Measurements from ENCODE around the gene PDCD4.
"Not testable (repeated sequence)": the region's sequence is repeated elsewhere in the genome, so short reads cannot be mapped to it uniquely, and the experiment has no call there.

Gene PDCD4

GRCh38 chr10:110912374-110912773 lies 40.6 kb downstream of the PDCD4 start:
- CTCF ChIA-PET = interaction anchor here (0.7 to 4.0 kb wide), 6 partner anchors 9 to 166 kb away, joined by 3 to 23 read pairs (median 4); no protein-coding TSS in a partner anchor

DNA sequence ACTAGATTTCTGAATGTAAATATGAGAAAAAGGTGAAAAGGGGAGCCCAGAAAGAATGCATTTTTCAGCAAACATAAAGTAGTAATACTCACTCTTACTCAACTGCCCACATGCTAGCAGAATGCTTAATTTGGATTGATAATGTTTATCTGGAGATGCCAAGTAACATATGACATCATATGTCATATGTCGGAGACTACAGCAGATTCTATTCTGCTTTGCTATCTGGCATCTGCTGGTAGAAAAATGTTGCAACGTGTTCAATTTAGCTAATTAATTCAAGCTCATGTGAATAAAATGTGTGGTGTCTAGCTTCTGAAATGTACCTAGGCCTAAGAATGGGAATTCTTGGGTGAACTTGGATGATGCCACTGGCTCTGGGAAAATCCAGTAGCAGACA lies 42.7 kb downstream of the PDCD4 start:
- CTCF ChIA-PET = interaction anchor here (0.7 to 4.0 kb wide), 6 partner anchors 11 to 93 kb away, joined by 3 to 23 read pairs (median 4); no protein-coding TSS in a partner anchor
- TF ChIP-seq, protein P1, sequence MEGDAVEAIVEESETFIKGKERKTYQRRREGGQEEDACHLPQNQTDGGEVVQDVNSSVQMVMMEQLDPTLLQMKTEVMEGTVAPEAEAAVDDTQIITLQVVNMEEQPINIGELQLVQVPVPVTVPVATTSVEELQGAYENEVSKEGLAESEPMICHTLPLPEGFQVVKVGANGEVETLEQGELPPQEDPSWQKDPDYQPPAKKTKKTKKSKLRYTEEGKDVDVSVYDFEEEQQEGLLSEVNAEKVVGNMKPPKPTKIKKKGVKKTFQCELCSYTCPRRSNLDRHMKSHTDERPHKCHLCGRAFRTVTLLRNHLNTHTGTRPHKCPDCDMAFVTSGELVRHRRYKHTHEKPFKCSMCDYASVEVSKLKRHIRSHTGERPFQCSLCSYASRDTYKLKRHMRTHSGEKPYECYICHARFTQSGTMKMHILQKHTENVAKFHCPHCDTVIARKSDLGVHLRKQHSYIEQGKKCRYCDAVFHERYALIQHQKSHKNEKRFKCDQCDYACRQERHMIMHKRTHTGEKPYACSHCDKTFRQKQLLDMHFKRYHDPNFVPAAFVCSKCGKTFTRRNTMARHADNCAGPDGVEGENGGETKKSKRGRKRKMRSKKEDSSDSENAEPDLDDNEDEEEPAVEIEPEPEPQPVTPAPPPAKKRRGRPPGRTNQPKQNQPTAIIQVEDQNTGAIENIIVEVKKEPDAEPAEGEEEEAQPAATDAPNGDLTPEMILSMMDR (IDR thresholded peaks at IDR 0.05; ENCODE audit: control extremely low read depth, extremely low read depth, low read depth, missing control alignments) = no peak

More at GRCh38 chr10:110912374-110912773, 40.6 kb downstream of the PDCD4 start:
- TF ChIP-seq, protein P1 (IDR thresholded peaks at IDR 0.05; ENCODE audit: control extremely low read depth, extremely low read depth, low read depth, missing control alignments) = no peak
- POLR2A ChIA-PET = no interaction called here
- no peak for DNase-seq (ENCODE audit: extremely low spot score)

DNA sequence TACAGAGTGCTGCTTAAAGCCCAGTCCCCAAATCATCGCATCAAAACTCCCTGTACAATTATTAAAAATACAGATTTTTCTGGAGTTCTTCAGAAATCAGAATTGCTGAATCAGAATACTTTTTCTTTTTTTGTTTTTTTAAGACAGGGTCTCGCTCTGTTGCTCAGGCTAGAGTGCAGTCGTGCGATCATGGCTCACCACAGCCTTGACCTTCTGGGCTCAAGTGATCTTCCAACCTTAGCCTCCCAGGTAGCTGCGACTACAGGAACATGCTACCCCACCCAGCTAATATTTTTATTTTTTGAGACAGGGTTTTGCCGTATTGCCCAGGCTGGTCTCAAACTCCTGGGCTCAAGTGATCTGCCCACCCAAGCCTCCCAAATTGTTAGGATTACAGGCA lies 43.3 kb downstream of the PDCD4 start:
- DNase-seq (ENCODE audit: extremely low spot score) = no peak
- TF ChIP-seq, protein P1 (IDR thresholded peaks at IDR 0.05; ENCODE audit: control extremely low read depth, extremely low read depth, low read depth, missing control alignments) = no peak
- ChIA-PET POLR2A (no interaction called here), CTCF (interaction anchor here (1.0 to 4.0 kb wide), 4 partner anchors 12 to 93 kb away, joined by 3 to 23 read pairs (median 4); no protein-coding TSS in a partner anchor)

More for the DNA sequence above, 42.7 kb downstream of the PDCD4 start:
- DNase-seq (ENCODE audit: extremely low spot score) = no peak
- POLR2A ChIA-PET = no interaction called here

- CTCF ChIA-PET = interaction anchor here (1.5 to 4.0 kb wide), 2 partner anchors 13 to 22 kb away, joined by 4 to 23 read pairs; no protein-coding TSS in a partner anchor
- POLR2A ChIA-PET; DNase-seq (ENCODE audit: extremely low spot score): not testable (repeated sequence)
These were observed 43.9 kb downstream of the PDCD4 start for GRCh38 chr10:110915600-110915999.

GRCh38 chr10:110916554-110917346 lies 45.0 kb downstream of the PDCD4 start:
- DNase-seq (ENCODE audit: extremely low spot score) = no peak
- TF ChIP-seq, protein P1 (IDR thresholded peaks at IDR 0.05; ENCODE audit: control extremely low read depth, extremely low read depth, low read depth, missing control alignments) = no peak
- POLR2A ChIA-PET = no interaction called here
- CTCF ChIA-PET = interaction anchor here (1.0 to 1.8 kb wide), 5 partner anchors 11 to 100 kb away, joined by 3 to 6 read pairs (median 4); no protein-coding TSS in a partner anchor

DNA sequence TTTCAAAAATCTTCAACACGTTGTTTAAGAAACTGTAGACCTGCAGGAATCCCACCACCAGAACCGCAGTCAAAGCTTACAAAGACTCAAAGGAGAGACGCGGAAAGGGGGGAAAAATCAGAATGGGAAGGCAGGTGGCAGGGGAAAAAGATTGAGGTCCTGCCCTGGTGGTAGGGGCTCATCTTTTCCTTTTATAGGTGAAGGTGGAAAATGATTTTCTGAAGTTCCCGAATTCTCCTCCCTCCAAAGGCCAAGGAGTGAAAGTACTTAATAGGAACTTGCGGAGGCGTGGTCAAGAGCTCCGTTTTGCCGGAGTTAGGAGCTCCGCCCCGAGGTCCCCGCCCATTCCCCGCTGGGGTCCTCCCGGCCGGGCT lies 46.5 kb downstream of the PDCD4 start:
- POLR2A ChIA-PET = interaction anchor here (0.6 to 2.3 kb wide), 9 partner anchors 11 to 710 kb away, joined by 3 to 10 read pairs (median 6); no protein-coding TSS in a partner anchor
- DNase-seq (ENCODE audit: extremely low spot score) = no peak
- TF ChIP-seq, protein P1 (IDR thresholded peaks at IDR 0.05; ENCODE audit: control extremely low read depth, extremely low read depth, low read depth, missing control alignments) = no peak
- CTCF ChIA-PET = interaction anchor here (0.6 to 1.8 kb wide), 10 partner anchors 10 to 308 kb away, joined by 3 to 6 read pairs (median 4); no protein-coding TSS in a partner anchor
